AG20443 (cell line): ENCODE measurements around the gene CENPP.

Source experiments
- DNase-seq: peaks from one replicate; pipeline ENCODE4 v3.0.0; 2012; ENCODE audit warnings: low spot score, mixed read lengths

CENPP gene

DNA sequence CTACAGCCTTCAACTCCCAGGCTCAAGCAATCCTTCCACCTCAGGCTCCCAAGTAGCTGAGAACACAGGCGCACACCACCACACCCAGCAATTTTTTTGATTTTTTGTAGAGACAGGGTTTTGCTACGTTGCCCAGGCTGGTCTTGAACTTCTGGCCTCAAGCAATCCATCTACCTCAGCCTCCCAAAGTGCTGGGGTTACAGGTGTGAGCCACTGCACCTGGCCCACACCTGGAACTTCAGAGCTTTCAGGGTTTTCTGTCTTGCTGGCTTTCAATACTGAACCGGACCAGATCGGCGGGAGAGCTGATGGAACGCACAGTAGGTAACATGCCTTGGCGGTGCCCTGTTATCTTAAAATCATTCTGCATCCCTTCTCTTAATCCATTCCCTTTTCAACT, 313.4 kb downstream of the CENPP start:
- no peak for DNase-seq

DNA sequence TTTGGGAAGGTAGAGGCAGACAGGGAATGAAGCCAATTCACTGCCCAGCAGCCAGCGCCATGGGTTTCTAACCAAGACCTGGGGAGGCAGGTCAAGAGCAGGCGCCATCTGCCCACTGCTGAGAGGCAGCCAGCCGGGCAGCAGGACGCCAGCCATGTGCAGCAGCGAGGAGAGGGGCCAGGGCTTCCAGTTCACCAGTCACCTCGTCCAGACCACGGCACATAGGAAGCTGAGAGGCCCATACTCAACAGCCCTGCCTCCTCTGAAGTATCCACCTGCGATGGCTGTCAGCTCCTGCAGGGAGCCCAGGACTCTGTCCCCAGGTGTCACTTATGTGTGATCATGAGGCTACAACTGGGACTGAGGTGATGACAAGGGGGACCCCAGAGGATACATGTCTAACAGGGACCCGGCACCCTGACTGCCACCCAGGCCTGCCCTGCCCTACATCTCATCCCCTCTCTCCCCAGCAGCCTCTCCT, 314.1 kb downstream of the CENPP start:
- DNase-seq = no peak

DNA sequence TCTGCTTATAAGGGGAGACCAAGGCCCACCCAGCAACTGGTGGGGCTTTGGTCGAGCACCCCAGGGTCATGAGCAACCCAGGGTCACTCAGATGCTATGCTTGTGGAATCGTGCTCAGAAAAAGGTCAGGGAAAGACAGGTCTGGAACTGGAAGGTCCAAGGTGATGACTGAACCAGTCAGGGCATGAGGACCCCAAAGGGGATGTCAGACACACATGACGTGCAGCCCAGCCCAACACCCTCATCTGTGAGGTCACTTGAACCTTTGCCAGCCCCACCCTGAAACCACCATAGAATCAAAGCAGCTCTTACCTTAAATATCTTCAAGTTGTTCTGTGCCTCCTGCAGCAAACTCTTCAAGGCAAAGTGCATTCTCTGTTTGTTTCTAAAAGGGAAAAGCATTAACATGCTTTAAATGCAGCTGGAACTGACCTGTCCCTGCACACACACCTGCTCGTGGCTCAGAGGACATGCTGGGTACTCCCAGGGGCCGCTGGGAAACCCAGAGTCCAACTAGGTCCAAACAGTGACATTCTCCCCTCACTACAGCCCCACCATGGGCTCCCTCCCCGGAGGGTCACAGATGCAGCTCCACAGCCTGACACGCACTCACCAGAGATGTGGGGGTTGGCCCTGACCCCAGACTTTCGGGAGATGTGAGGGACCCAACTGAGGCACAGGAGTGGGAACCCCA, 314.8 kb downstream of the CENPP start:
- no peak for DNase-seq

DNA sequence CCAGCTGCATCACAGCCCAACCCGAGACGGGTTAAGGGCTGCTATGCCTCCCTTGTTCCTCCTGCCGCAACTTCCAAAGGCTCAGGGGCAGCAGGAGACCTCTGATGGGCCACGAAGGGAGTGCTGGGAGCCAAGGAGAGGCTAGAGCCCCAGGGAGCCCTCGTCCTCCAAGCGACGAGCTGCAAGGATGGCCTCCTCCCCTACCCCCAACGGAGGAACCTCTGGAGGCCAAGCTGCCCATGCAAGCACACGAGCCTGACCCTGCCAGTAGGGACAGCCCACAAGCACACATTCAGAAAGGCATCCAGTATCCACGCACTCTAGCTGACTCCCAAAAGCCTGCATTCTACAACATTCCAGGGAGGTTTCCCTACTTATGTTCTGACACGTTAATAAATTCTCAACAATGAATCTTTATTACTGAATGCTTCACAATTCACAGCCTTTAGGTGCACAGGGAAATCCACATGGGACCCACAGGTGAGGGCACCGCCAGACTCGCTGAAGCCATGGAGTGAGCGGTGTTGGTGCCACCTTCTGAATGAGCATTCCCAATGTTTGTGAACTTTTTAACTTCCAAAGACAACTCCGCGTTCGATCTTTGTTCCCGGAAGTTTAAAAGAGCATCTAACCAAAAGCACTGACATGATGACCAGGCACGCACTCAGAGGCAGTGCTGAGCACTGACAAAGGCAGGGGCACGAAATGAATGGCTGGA, 315.5 kb downstream of the CENPP start:
- DNase-seq = no peak

DNA sequence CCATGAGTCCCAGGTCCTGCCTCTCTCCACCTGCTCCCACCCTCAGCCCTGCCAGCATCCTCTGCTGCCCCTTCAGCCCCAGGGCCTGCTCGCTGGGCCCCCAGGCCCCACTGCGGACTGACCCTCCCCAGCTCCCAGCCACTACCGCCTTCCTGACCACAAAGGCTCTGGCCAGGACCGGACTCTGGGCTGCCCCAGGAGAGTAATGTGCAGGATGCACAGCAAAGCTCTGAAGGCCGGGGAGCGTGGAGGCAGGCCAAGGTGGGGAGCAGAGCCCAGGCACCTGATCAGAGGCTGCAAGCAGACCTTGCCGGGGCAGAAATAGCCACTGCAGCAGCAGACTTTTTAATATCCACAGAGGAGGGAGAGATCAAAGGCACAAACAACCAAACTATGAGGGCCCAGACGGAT, 316.3 kb downstream of the CENPP start:
- DNase-seq = no peak

DNA sequence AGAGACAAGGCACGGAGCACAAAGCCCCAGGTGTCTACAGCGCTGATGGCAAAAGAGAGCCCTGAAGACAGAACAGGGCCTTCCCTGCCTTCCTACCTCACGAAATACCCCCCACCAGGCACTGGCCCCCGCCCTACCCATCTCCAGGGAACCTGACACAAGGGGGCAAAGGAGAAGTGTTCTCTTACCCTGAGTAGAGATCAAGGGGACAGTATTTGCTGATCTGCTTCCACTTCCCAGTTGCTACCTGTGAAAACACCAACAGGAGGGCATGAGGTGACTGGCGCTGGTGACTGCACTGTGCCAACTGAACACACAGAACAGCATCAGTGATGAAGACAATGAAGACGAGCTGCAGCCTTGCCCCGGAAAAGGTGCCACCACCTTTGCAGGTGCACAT, 316.8 kb downstream of the CENPP start:
- no peak for DNase-seq

DNA sequence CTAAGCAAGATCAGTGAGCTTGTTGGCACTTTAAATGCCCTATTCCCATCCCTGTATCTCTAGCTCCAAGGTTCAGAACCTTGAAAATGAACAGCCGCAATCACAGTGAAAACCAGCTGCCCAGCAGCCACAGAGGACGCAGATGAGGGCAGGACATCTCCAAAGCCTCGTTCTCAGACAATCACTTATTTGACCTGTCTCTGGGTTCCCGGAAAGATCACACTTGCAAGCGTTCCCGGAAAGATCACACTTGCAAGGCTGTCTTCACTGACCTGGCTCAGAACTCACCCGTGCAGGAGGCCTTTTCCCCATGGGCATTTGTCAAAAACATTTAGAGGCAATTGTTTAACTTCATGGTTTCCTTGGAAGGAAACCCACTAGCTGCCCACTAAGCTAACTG, 318.5 kb downstream of the CENPP start:
- no peak for DNase-seq

DNA sequence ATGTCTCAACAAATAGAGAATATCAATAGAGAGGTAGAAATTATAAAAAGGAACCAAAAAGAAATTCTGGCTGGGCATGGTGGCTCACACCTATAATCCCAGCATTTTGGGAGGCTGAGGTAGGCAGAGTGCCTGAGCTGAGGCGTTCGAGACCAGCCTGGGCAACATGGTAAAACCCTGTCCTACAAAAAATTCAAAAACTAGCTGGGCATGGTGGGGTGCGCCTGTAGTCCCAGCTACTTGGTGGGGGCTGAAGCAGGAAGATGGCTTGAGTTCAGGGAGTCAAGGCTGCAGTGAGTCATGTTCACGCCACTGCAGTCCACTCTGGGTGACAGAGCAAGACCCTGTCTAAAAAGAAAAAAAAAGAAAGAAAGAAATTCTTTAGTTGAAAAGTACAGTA, 319.3 kb downstream of the CENPP start:
- no peak for DNase-seq

DNA sequence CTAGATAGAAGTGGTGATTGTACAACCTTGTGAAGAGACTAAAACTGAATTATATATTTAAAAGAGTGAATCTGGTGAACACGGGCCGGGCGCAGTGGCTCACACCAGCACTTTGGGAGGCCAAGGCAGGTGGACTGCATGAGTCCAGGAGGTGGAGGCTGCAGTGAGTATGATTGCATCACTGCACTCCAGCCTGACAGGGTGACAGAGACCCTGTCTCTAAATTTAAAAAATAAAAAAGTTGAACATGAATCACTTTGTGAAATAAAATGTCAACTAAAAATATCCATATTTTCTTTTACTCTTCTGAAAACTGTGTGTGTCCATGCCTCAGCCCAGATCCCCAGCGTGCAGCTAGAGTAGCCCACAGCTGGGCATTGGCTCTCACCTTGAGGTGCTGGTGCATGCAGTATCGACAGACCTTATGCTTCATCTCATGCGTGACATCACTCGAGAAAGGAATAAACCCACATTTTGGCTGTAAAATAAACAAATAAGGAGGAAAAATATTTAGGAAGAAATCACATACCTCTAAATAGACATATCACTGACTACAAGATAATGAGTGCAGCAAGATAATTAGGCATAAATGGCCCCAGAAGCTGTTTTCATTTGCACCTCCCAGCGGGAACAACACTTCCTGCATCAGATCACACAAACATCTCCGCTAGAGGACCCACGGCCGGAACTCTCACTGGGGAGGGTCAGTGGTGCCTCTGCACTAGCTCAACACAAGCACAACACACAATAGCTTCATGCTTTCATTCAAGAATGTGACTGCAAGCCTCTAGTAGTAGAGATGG, 322.1 kb downstream of the CENPP start:
- DNase-seq = no peak

DNA sequence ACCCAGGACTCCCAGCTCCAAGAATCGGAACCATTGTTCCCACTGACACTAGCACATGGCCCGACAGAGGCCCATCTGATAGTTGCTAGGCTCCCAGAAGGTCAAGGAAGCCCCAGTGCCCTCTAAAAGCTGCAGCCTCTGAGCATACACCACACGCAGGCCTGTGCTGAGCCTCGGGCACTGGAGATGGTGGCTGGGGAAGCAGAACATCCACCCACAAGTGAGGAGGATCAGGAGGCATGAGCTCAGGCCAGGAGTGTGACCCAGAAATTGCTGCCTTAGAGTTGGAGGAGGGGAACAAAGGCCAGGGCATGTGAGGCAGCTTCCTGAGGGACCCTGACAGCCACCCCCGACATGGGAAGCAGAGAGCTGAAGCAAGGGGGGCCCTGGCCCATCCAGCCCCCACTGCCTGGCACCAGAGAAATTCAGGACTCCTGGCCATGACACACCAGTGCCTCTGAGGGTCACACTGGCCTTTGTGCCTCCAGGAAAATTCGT, 322.8 kb downstream of the CENPP start:
- no peak for DNase-seq

DNA sequence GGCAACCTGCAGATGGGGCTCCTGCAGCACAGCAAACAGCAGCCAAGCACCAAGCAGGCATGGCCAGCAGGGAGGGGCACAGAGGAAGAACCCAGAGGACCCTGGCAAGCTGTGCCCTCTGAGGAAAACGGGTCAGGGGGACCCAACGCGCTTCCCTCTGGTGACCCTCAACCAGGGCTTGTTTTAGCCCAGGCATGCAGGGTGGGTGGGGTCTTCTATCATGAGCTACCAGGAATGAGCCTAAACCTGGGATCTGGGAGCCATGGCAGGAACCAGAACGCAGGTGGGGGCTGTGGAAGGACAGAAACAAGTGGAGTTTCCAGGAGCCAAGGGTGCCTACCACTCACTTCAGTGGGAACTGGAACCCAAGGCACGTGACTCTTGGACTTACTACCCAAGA, 323.3 kb downstream of the CENPP start:
- DNase-seq = no peak

DNA sequence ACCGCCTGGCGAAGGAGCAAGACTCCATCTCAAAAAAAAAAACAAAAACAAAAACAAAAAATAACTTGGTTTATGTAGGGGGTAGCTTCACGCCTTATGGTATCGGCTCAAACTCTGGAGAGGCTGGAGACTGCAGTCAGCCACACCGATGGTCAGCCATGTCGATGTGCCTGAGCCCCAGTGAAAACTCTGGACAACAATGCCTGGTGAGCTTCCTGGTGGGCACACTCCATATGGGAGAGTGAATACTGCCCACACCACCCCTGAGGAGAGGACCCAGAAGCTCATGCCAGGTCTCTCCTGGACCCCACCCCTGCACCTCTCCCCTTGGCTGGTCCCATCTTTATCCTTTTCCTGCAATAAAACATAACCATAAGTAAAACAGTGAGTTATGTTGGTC, 324.5 kb downstream of the CENPP start:
- DNase-seq = no peak

DNA sequence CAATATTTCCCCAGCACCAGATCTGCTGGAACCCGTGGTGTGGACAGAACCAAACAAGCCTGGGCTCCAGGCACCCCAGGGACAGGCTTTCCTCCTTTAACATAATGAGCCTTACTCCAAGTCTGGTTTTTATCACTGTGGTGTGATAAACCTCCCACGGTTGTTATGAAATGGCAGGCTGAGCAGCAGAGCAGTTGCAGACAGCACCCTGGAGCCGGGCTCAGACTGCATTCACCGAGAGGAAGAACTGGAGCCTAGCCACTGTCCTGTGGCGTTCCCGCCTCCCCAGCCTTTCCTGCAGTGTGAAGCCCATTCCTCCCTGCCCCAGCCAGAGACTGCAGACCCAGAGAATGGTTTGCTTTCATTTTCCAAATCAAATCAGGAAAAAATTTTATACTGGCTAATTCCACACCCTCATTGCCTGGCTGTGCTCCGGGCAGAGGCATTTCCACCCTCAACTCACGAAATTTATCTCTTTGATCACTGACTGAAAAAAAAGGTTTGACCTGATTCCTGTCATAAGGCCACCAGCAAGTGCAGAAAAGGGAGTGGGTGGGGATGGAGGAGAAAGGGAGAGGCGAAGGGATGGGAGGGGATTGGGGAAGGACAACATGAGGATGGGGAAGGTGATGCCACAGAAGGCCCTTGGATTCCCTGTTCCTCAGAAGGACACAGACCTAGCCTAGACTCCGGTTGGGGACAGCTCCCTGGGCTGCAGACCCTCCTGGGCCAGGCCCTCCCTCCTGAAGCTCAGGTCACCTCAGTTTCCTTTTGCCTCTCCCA, 325.3 kb downstream of the CENPP start:
- peak; percentile 66 for DNase-seq

DNA sequence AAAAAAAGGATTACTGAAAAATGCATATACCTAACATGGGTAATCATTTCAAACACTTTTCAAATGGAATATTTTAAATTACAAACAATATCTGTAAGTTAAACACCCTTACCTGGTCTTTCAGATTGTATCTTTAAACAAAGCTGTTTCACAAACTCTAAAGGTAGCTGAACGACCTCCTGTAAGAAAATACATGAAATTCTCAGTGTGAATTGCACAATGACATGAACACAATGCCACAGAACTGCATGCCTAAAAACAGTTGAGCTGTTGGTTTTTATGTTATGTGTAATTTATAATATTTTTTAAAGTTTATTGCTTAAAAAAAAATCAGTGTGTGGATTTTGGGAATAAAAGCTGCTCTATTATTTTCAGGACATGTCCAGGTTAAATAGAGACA, 326.7 kb downstream of the CENPP start:
- no peak for DNase-seq

DNA sequence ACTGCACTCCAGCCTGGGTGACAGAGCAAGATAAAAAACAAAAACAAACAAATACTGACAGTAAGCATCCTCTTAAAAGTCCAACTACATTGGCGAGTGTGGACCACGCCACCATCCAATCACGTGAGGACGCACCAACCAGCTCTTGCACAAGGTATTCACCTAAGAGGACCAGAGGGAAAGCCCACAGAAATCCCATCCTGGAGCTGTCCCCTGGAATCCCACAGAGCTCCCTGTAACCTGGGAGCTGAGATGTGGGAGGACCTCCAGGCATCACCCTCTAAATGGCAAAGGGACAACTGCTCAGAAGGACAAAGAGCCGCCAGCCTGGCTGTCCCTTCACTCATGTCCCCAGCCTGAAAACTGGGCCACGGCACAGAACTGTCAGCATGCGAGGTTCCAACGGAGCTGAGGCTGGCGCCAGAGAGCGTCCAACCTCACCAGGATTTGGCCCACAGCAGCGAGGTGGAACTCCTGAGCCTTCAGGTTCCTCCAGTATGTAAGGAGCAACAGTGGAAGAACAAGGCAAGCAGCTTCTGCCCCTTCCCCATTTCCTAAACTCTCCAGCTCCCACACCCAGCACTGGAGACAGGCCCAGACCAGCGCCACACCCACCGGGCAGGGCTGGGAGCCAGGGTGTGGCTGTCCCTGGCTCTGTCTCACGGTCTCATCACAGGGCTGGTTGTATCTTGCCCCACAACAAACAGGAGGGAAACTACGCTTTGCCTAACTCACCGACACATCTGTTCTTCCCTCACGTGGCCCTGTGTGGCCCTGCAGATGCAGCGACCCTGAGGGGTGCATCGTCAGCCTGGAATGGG, 328.9 kb downstream of the CENPP start:
- peak; percentile 90 for DNase-seq

DNA sequence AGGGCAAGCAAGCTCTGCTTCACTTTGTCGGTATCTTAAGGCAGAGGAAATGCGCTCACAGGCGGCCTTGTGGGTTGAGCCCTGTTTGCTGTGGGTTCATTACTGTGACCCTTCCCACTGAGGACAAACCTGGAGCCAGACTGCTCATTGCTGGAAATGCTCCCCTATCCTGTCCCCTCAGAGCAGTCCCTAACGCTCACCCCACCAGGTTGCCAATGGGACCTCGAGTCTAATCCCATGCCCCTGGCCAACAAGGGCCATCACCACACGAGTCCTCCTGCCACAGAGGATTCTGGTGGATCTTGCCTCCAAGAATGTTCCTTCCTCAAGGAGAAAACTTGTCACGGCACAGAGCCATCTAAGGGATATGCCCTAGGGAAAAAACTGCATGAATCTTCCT, 329.6 kb downstream of the CENPP start:
- no peak for DNase-seq

DNA sequence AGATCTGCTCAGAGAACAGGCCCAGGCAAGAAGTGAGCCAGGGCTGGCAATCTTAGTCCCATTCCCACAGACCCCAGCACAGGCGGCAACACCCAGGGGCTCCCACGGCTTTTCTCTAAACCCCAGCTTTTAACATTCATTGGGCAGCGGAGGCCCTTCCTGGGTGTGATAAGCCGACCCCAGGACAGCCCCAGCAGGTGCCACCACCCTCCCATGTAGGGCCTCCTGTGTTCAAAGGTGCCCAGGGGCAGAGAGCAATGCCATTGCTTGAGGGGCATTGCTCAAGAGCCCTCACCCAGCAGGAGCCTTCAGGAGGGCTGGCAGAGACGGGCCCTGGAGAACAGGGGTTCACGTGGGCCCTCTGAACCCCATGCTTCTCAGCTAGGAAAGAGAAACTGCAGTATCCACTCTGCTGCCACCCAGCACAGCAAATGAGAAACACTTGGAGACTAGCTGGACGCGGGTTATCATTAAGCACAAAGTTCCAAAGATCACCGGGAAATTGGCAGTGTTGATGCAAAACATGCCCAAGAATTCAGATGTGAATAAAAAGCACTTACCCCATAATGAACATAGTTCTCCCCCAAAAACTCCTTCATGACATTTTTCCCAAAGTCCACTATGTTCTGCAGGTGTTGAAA, 330.3 kb downstream of the CENPP start:
- DNase-seq = no peak

DNA sequence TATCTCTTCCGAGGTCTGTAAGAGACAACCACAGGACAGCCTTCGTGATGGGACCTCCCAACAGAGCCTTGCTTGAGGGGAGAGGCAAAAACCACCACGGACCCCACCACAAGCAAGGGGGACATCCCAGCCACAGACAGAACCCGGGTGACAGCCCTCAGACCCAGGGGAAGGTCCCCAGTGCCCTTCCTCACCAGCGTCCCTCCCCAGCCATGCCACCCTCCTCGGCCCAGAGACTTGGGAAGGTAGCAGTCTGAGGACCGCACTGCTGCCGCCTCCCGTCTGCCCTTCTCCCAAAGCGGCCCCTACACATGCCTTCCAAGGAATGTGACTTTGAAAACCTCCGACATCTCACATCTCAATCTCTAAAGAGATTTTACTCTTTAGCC, 330.8 kb downstream of the CENPP start:
- DNase-seq = no peak

DNA sequence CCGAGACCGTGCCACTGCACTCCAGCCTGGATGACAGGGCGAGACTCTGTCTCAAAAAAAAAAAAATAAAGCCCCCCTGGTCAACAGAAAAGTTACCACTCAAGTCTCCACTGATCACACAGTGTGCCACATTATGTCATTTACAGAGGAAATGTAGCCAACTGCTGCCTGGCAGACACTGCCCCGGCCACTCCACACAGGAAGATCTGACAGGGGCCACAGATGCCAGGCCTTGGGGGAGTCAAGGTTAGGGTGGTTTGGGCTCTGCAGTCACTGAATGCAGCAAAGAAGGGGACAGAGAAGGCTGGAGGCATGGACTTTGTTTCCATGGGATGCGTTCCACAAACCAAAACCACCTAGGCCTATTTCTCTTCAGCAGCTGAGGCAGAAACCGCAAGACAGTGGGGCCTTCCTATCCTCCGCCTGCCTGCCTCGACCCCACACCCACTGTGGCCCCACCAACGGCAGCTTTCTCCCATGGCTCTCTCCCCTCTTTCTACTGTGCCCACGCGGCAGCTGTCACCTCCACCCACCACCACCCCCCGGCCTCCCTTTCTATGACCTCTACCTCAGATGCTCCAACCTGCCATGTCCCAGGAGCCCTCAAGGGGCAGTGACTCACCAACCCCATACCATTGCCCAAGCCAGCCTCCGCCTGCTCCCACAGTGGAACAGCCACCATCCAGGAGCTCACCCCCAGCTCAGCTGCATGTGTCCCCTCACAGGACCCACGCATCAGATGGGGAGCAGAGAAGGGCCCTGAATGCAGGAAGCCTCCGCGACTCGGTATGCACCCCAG, 331.7 kb downstream of the CENPP start:
- DNase-seq = no peak

DNA sequence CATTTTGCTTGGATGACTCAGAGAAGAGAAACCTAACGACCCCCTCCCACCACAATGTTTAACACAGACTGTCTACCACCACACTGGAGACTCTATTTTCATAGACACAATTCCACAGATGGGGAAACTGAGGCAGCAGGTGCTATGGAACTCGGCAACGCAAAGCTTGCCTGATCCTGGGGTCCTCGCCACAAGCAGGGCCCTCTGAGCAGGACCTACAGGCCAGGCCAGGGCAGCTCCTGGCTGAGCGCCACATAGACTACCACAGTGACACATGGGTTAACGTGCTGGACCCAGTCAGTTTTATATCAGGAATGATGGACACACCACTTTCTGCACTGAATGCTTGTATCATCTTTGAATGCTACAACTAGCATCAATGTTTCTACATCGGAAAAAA, 332.4 kb downstream of the CENPP start:
- DNase-seq = no peak
